ENCODE results near the gene JADE1.
A peak's percentile ranks its signal among the peaks of the same experiment; 100 is the strongest.

The JADE1 gene

GRCh38 chr4:128844931-128845330 is 35.4 kb downstream of the JADE1 start:
- no peak for DNase-seq (ENCODE audit: low read depth in 2 of 2)

- no peak for DNase-seq (ENCODE audit: low read depth in 2 of 2)
Measured at GRCh38 chr4:128846063-128846462, 36.6 kb downstream of the JADE1 start.

GRCh38 chr4:128847082-128847724 is 37.7 kb downstream of the JADE1 start:
- DNase-seq (ENCODE audit: low read depth in 2 of 2), result no peak

- no peak for DNase-seq (ENCODE audit: low read depth in 2 of 2)
Measured at GRCh38 chr4:128848461-128848860, 39.0 kb downstream of the JADE1 start.

- no peak for DNase-seq (ENCODE audit: low read depth in 2 of 2)
Measured at GRCh38 chr4:128850252-128850651, 40.8 kb downstream of the JADE1 start.

- DNase-seq (ENCODE audit: low read depth in 2 of 2), result no peak
Measured at GRCh38 chr4:128853741-128854140, 44.2 kb downstream of the JADE1 start.

GRCh38 chr4:128854433-128854832 is 44.9 kb downstream of the JADE1 start:
- no peak for DNase-seq (ENCODE audit: low read depth in 2 of 2)

- no peak for DNase-seq (ENCODE audit: low read depth in 2 of 2)
Measured at GRCh38 chr4:128855621-128856020, 46.1 kb downstream of the JADE1 start.

- no peak for DNase-seq (ENCODE audit: low read depth in 2 of 2)
Measured at GRCh38 chr4:128856246-128856645, 46.7 kb downstream of the JADE1 start.

- no peak for DNase-seq (ENCODE audit: low read depth in 2 of 2)
Measured at GRCh38 chr4:128858879-128859671, 49.6 kb downstream of the JADE1 start.

- DNase-seq (ENCODE audit: low read depth in 2 of 2), result no peak
Measured at GRCh38 chr4:128859887-128860677, 50.6 kb downstream of the JADE1 start.

- no peak for DNase-seq (ENCODE audit: low read depth in 2 of 2)
Measured at GRCh38 chr4:128861856-128862518, 52.5 kb downstream of the JADE1 start.

- DNase-seq (ENCODE audit: low read depth in 2 of 2), result no peak
Measured at GRCh38 chr4:128862608-128863311, 53.3 kb downstream of the JADE1 start.

GRCh38 chr4:128863312-128864075 is 54.0 kb downstream of the JADE1 start:
- DNase-seq (ENCODE audit: low read depth in 2 of 2), result peak in 1 of 2 donors; percentile 47

- no peak for DNase-seq (ENCODE audit: low read depth in 2 of 2)
Measured at GRCh38 chr4:128865132-128865531, 55.6 kb downstream of the JADE1 start.

GRCh38 chr4:128866269-128866668 is 56.8 kb downstream of the JADE1 start:
- DNase-seq (ENCODE audit: low read depth in 2 of 2), result no peak

- no peak for DNase-seq (ENCODE audit: low read depth in 2 of 2)
Measured at GRCh38 chr4:128866691-128867090, 57.2 kb downstream of the JADE1 start.

- DNase-seq (ENCODE audit: low read depth in 2 of 2), result no peak
Measured at GRCh38 chr4:128868758-128869157, 59.3 kb downstream of the JADE1 start.

- DNase-seq (ENCODE audit: low read depth in 2 of 2), result no peak
Measured at GRCh38 chr4:128869776-128870509, 60.4 kb downstream of the JADE1 start.

GRCh38 chr4:128871948-128872347 is 62.4 kb downstream of the JADE1 start:
- no peak for DNase-seq (ENCODE audit: low read depth in 2 of 2)
